AG04449 (cell line): ENCODE data around the gene DFFA.
A peak's percentile ranks its signal among the peaks of the same experiment; 100 is the strongest.
"Not testable (repeated sequence)": the region's sequence is repeated elsewhere in the genome, so short reads cannot be mapped to it uniquely, and the experiment has no call there.

Experiments used
- CTCF ChIA-PET: fragments of 350-600 bp; formaldehyde crosslinking; extraction: SDS; loops from one replicate; lab custom pipeline; 2021; ENCODE audit warnings: antibody characterized with exemption; lab: Yijun Ruan, JAX
- POLR2A ChIA-PET: fragments of 400-600, 350-600 bp; formaldehyde crosslinking; extraction: SDS; loops from one replicate; lab custom pipeline; 2020; ENCODE audit warnings: antibody characterized with exemption, inconsistent platforms; lab: Yijun Ruan, JAX
- DNase-seq: peaks from one replicate; pipeline ENCODE4 v3.0.0-alpha.2; 2010; ENCODE audit warnings: low read depth, low spot score
- H3K4me3 ChIP-seq: 2 replicates; pipeline ENCODE4 v1.5.1; 2011; ENCODE audit warnings: low read depth, mild to moderate bottlenecking, control low read depth, low read length
- CTCF ChIP-seq: IDR thresholded peaks from one replicate; pipeline ENCODE4 v1.5.1; 2011; ENCODE audit warnings: mild to moderate bottlenecking, moderate library complexity, low read length, control low read depth, inconsistent platforms; ENCODE audit not compliant: insufficient read depth; ENCODE audit errors: missing control alignments

Gene DFFA

GRCh38 chr1:10459184-10459583 is 13.1 kb downstream of the DFFA start:
- ChIA-PET CTCF (interaction anchor here (0.9 to 1.5 kb wide), 3 partner anchors 29 to 85 kb away, joined by 4 to 9 read pairs (median 4); partner anchors contain the start of gene CENPS), POLR2A (no interaction called here)
- no peak overlapping the region for H3K4me3 ChIP-seq
- DNase-seq: peak; percentile 45
- no peak for TF ChIP-seq CTCF

- TF ChIP-seq CTCF: no peak
- ChIA-PET CTCF (interaction anchor here (1.0 to 2.3 kb wide), 2 partner anchors 15 to 37 kb away, joined by 3 to 11 read pairs; partner anchors contain the start of gene DFFA), POLR2A (interaction anchor here (0.7 kb wide), 1 partner anchor 49 kb away, joined by 3 read pairs; no protein-coding TSS in a partner anchor)
- H3K4me3 ChIP-seq: no peak overlapping the region
- no peak for DNase-seq
Observed at GRCh38 chr1:10457875-10458274, 14.5 kb downstream of the DFFA start.

GRCh38 chr1:10457462-10457861 is 14.9 kb downstream of the DFFA start:
- DNase-seq, H3K4me3 ChIP-seq: not testable (repeated sequence)
- CTCF ChIA-PET: interaction anchor here (1.0 to 2.3 kb wide), 3 partner anchors 15 to 50 kb away, joined by 3 to 11 read pairs (median 5); partner anchors contain the start of gene DFFA
- POLR2A ChIA-PET: interaction anchor here (0.7 kb wide), 1 partner anchor 50 kb away, joined by 3 read pairs; no protein-coding TSS in a partner anchor

- no peak for DNase-seq
- CTCF ChIA-PET: interaction anchor here (1.9 to 2.3 kb wide), 3 partner anchors 26 to 50 kb away, joined by 5 to 11 read pairs (median 8); partner anchors contain the start of gene CENPS
- no peak overlapping the region for H3K4me3 ChIP-seq
- POLR2A ChIA-PET: no interaction called here
- no peak for TF ChIP-seq CTCF
Observed at GRCh38 chr1:10456661-10457060, 15.7 kb downstream of the DFFA start.

GRCh38 chr1:10456048-10456447 is 16.3 kb downstream of the DFFA start:
- TF ChIP-seq CTCF: no peak
- DNase-seq: no peak
- CTCF ChIA-PET: interaction anchor here (0.6 to 2.3 kb wide), 5 partner anchors 20 to 60 kb away, joined by 3 to 11 read pairs (median 5); partner anchors contain the start of gene CENPS
- H3K4me3 ChIP-seq: no peak overlapping the region
- POLR2A ChIA-PET: no interaction called here

GRCh38 chr1:10451287-10451686 is 21.0 kb downstream of the DFFA start:
- H3K4me3 ChIP-seq: peak overlapping the region; percentile 42
- no peak for DNase-seq
- ChIA-PET CTCF (interaction anchor here (1.0 to 4.7 kb wide), 4 partner anchors 9 to 42 kb away, joined by 3 to 28 read pairs (median 18); partner anchors contain the start of gene CENPS), POLR2A (interaction anchor here (0.7 to 1.3 kb wide), 3 partner anchors 21 to 217 kb away, joined by 3 to 5 read pairs (median 5); partner anchors contain the start of genes CENPS and PGD)
- no peak for TF ChIP-seq CTCF
